NCI-H446 treated with DMSO at 0.1 percent for 48 hours (cell line): Measurements from ENCODE around the gene SREBF1.

Source experiments
- DNase-seq: peaks from one replicate; lab custom pipeline; 2025; lab: John Stamatoyannopoulos, UW

SREBF1 gene

GRCh38 chr17:17824119-17824782, 12.5 kb downstream of the SREBF1 start:
- DNase-seq: no peak

GRCh38 chr17:17823433-17824118, 13.2 kb downstream of the SREBF1 start:
- DNase-seq: peak; percentile 67

- no peak for DNase-seq
Measured at GRCh38 chr17:17822616-17823015, 14.2 kb downstream of the SREBF1 start.

GRCh38 chr17:17822189-17822588, 14.6 kb downstream of the SREBF1 start:
- DNase-seq: peak; percentile 41

- DNase-seq: no peak
Measured at GRCh38 chr17:17820463-17821158, 16.2 kb downstream of the SREBF1 start.

GRCh38 chr17:17820046-17820445, 16.7 kb downstream of the SREBF1 start:
- DNase-seq: no peak

GRCh38 chr17:17819561-17819995, 17.2 kb downstream of the SREBF1 start:
- no peak for DNase-seq

- no peak for DNase-seq
Measured at GRCh38 chr17:17819111-17819510, 17.7 kb downstream of the SREBF1 start.

- DNase-seq: no peak
Measured at GRCh38 chr17:17818088-17818526, 18.7 kb downstream of the SREBF1 start.

- no peak for DNase-seq
Measured at GRCh38 chr17:17817552-17817947, 19.2 kb downstream of the SREBF1 start.

GRCh38 chr17:17816831-17817551, 19.8 kb downstream of the SREBF1 start:
- DNase-seq: no peak

- DNase-seq: no peak
Measured at GRCh38 chr17:17816240-17816814, 20.5 kb downstream of the SREBF1 start.

- DNase-seq: no peak
Measured at GRCh38 chr17:17815436-17816200, 21.2 kb downstream of the SREBF1 start.

- DNase-seq: no peak
Measured at GRCh38 chr17:17815062-17815406, 21.8 kb downstream of the SREBF1 start.

GRCh38 chr17:17814162-17815061, 22.4 kb downstream of the SREBF1 start:
- no peak for DNase-seq

GRCh38 chr17:17813725-17814095, 23.1 kb downstream of the SREBF1 start:
- DNase-seq: no peak

- DNase-seq: no peak
Measured at GRCh38 chr17:17813055-17813724, 23.6 kb downstream of the SREBF1 start.

- no peak for DNase-seq
Measured at GRCh38 chr17:17812211-17813054, 24.4 kb downstream of the SREBF1 start.
